Panc1 (cell line): ENCODE data around the gene VPS45.

Source experiments
- CTCF ChIP-seq: fragments of 450-650 bp; IDR thresholded peaks from 2 replicates; pipeline ENCODE4 v1.5.1; 2017; ENCODE audit warnings: mild to moderate bottlenecking
- POLR2AphosphoS5 ChIP-seq: IDR thresholded peaks from 2 replicates; pipeline ENCODE4 v1.6.1; 2012; ENCODE audit warnings: mild to moderate bottlenecking, low read depth, low read length, moderate library complexity

DNA sequence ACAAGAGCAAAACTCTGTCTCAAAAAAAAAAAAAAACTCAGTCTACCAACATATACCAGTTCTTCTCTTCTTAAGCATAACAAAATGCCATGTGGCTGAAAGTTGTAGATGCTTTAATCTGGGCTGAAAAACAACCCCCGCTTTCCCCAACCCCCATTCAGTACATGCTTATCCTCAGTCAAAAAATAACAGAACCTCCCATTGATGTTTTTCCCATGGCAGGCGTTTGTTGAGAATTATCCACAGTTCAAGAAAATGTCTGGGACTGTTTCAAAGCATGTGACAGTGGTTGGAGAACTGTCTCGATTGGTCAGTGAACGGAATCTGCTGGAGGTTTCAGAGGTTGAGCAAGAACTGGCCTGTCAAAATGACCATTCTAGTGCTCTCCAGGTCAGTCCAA lies 14.9 kb downstream of the VPS45 start:
- TF ChIP-seq CTCF (no peak), POLR2AphosphoS5 (no peak)
